GM12873 (cell line): ENCODE measurements around the gene SH3RF1.

Experiments used
- CTCF ChIP-seq: IDR thresholded peaks from 2 replicates; pipeline ENCODE4 v1.5.1; 2012; ENCODE audit warnings: low read depth, mild to moderate bottlenecking, moderate library complexity, low read length, control low read depth; ENCODE audit not compliant: insufficient read depth; ENCODE audit errors: missing control alignments

The SH3RF1 gene

GRCh38 chr4:169228076-169228475, 42.7 kb downstream of the SH3RF1 start:
- TF ChIP-seq CTCF: no peak

GRCh38 chr4:169226565-169226964, 44.2 kb downstream of the SH3RF1 start:
- no peak for TF ChIP-seq CTCF

GRCh38 chr4:169225812-169226211, 44.9 kb downstream of the SH3RF1 start:
- no peak for TF ChIP-seq CTCF

GRCh38 chr4:169225058-169225751, 45.6 kb downstream of the SH3RF1 start:
- TF ChIP-seq CTCF: no peak

DNA sequence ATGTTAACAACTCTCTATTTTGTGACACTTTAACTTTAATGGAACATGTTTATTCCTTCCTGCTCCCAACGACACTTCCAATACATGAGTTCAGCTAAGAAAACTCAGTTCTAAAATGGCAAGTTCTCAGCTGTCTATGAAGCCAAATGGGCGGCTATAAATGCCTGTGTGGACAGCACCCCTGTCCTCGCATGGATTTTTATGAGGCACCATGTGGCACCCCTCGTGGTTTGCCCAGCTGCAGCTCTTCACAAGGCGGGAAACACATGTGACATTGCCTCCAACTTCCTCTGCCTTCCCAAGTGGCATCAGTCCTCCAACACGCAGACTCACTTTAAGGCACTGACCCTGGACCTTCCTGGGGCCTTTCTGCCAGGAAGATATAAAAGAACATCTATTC, 48.0 kb downstream of the SH3RF1 start:
- no peak for TF ChIP-seq CTCF

- TF ChIP-seq CTCF: no peak
Measured at GRCh38 chr4:169221662-169222061, 49.1 kb downstream of the SH3RF1 start.

DNA sequence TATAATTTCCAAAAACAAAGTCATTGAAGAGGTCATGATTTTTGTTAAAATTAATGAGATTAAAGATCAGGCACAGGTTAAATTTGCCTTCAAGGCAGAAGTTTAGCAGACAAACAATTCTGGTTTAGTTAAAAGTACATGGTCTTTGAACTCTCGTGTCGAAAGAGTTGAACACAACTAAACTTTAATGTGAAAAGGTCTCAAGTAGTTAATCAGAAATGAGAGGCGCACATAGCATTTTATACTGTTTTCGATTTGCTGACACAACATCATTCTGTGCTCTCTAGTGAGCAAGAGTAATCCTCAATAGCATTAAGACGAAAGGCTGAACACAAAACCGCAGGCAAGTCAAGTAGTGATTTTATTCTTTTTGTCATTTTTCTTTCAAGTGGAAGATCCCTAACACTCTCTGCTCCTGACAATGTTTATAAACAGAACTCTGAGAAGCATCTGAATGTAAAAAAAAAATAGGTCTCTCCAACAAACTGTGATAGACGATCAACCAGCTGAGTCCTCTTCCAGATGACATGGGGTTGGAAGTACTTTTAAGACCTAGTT, 49.8 kb downstream of the SH3RF1 start:
- TF ChIP-seq CTCF: no peak
